DMS153 (cell line): ENCODE results near the gene SYP.
"Not testable (repeated sequence)": the region's sequence is repeated elsewhere in the genome, so short reads cannot be mapped to it uniquely, and the experiment has no call there.

Source experiments
- DNase-seq: peaks from one replicate; lab custom pipeline; 2025; lab: John Stamatoyannopoulos, UW

Gene SYP

DNA sequence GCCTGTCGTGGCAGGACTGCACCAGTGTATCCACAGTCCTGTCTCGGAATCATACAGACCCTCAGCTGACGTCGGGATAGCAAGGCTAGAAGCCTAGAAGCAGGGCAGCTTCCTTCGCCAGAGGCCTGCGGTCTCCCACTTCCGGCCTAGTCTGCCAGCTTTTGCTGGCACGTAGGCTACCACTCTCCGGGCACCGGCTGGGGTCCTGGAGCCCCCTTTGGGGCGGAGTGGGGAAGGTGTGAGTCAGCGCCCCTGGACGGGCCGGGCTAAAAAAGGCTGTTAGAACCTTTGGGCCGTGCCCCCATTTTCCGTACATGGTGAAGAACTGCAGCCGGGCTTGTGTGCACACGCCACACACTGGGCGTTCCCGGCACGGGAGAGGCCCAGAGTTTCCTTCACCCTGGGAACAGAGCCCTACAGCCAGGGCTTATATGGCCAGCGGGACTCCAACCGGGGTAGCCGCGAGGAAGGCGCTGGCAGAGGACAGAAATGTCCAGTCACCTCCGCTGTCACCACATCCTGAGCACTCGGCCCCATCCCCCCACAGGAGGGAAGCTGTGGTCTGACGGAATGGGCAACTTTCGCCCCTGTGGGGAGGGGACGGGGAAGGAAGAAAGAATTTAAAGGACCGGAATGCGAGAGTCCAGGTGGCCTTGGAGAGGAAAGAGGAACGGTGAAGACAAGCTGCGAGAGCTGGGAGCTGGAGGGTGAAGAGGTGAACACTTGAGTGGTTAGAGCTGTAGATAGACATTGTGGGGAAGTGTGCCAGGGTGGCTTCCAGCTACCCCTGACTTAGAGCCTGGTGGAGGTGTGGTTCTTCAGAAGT is 32.9 kb downstream of the SYP start:
- no peak for DNase-seq

DNA sequence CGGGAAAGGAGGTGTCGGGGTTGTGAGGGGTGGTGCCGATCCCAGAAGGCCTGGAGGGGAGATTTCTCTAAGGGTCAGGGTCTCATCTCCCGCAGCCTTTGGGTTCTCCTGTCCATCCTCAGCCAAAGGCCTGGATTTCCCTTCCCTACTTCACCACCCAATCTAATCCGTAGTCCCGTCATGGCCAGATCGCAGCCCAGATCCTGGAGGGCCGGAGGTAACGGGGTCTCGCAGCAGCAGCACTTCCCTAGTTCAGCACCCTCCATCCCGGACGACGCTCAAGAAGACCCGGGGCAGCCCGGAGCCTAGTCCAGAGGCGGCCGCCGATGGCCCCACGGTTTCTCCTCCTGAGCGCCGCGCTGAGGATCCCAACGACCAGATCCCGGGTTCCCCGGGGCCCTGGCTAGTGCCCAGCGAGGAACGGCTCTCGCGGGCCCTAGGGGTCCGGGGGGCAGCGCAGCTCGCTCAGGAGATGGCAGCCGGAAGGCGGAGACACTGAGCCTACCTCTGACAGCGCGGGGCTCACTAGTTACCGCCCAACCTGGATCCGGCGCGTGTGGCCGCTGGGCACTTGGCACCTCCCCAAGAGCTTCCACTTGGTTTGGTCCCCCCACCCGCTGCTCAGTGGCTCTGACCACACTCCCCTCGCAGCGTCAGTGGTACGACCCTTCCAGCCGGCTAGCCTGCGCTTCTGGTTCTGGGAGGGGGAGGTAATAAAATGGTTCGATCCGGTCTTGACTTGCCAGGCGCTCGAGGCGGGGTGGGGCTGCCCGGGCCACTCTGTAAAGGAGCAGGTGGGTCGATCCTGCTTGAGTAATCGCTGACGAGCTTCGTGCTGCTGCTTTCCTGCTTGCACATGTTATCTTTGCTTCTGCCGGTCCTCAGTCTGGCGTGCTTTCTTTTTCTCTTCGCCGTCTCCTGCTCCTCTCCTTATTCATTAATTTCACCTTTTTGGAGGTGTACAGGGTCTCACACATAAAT is 33.8 kb downstream of the SYP start:
- peak; percentile 93 for DNase-seq

DNA sequence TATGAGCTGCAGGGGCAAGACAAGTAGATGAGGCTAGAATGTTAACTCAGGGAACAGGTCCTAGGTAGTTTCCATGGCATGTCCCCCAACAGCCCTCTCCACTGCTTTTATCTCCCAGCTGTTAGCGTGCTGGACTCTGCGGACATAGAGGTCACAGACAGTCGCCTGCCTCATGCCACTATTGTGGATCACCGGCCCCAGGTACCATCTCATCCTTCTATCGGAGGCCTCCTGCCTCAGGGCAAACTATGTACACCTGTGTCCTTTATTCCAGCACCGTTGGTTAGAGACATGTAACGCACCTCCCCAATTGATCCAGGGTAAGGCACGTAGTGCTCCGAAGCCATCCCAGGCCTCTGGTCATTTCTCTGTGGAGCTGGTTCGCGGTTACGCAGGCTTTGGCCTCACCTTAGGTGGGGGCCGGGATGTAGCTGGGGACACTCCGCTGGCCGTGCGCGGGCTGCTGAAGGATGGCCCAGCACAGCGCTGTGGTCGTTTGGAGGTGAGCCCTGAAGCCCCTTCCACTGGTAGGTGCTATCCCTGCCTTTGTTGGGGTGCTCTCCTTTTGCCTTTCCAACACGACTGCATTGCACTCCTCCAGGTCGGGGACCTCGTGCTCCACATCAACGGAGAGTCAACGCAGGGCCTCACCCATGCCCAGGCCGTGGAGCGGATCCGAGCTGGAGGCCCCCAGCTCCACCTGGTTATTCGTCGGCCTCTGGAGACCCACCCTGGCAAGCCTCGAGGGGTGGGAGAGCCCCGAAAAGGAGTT is 35.2 kb downstream of the SYP start:
- DNase-seq: no peak

DNA sequence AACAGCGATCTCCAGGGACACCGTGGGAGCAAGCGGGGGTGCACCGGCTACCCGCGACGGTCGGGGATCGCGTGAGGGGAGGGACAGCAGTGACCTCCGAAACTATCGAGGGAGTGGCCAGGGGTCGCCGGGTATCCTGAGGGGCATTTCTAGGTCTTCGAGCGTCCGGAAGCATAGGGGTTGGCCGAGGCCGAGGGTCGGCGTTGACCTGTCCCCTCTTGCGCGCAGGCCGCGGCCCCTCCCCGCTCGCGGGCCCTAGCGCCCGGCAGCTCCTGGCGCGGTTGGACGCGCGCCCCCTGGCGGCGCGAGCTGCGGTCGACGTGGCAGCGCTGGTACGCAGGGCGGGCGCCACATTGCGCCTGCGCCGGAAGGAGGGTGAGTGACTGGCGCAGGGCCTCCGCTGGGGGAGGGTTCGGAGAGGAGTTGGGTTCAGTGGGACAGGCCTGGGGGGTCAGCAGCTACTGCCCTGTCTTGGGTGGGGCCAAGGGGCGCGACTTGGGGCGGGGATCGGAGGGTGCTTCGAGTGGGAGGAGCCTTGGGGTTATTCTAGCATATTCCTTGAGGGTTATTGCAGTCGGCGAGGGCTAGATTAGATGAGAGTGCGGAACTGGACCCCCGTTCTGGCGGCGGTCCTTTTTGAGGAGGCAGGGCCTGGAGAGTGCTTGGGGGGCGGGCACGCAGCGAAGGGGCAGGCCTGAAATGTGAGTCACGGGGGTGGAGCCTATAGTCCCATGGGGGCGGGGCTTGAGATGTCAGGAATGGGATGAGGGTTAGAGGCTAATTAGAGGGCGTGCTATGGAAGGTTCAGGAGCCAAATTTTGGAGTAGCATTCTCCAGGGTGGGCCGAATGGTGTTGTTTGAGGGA is 36.2 kb downstream of the SYP start:
- peak; percentile 58 for DNase-seq

DNA sequence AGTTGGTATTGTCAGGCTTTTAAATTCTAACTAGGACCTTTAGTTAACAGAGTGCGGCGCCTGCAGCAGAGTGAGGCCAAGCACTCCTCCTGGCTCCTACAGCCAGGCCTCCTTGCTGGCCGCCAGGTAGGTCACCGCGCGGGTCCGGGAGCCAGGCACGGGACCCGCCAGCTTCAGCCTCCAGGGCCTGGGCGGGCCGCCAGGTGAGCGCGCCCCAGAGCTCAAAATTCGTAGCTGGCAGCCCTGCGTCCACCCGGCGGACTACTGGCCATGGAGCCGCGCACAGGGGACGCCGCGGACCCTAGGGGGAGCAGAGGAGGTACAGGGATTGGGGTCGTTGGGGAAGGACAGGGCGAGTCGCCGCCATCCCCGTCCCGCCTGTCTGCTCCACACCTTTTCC is 37.4 kb downstream of the SYP start, which contains the start of gene MAGIX:
Gene MAGIX (plus strand): TSS at position 139 of the 400 bp plus-strand sequence. CDS start 132 bp downstream, at position 271.
- no peak for DNase-seq

DNA sequence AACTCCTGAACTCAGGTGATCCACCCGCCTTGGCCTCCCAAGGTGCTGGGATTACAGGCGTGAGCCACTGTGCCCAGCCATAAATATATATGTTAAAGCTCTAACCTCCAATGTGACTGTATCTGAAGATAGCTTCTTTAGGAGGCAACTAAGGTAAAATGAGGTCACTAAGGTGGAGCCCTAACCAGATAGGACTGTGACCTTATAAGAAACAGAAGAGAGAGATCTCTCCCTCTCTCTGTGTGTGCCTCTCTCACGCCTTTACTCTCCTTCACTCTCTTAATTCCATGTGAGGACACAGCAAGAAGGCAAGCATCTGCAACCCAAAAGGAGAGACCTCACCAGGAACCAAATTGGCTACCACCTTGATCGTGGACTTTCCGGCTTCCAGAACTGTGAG is 38.4 kb downstream of the SYP start:
- DNase-seq: no peak

DNA sequence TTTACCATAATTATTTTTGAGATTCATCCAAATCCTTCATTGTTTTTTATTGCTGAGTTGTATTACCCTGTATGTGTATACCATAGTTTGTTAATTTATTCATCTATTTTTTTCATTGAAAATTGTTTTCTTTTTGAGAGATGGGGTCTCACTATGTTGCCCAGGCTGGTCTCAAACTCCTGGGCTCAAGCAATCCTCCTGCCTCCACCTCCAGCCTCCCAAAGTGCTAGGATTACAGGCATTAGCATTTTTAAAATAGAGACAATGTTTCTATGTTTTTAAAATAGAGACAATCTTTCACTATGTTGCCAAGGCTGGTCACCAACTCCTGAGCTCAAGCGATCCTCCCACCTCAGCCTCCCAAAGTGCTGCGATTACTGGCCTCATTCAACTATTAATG is 39.1 kb downstream of the SYP start:
- DNase-seq: no peak

DNA sequence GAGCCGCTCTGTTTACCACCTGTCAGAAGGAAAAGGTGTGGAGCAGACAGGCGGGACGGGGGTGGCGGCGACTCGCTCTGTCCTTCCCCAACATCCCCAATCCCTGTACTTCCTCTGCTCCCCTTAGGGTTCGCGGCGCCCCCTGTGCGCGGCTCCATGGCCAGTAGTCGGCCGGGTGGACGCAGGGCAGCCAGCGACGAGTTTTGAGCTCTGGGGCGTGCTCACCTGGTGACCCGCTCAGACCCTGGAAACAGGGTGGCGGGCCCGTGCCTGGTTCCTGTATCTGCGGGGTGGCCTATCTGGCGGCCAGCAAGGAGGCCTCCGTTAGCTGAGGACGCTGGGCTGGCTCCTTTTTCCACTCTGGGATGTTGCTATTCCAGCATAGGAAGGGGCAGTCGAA is 42.8 kb downstream of the SYP start:
- DNase-seq: no peak

DNA sequence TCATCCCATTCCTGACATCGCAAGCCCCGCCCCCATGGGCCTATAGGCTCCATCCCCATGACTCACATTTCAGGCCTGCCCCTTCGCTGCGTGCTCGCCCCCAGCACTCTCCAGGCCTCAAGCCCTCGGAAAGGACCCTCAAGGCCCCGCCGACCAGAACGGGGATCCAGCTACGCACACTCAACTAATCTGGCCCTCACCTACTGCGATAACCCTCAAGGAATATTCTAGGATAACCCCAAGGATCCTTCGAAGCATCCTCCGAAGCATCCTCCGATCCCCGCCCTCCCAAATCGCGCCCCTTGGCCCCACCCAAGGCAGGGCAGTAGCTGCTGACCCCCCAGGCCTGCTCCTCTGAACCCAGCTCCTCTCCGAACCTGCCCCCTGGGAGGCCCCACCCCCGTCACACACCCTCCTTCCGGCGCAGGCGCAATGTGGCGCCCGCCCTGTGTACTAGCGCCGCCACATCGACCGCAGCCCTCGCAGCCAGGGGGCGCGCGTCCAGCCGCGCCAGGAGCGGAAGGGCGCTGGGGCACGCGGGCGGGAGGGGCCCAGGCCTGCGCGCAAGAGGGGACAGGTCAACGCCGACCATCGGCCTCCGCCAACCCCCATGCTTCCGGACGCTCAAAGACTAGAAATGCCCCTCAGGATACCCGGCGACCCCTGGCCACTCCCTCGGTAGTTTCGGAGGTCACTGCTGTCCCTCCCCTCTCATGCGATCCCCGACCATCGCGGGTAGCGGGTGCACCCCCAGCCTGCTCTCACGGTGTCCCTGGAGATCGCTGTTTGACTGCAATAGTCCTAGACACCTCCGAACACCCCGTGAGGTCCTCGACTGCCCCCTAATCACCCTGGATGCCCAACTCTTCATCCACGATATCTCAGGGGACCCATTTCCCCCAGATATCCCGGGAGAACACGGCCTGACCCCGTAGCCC is 43.8 kb downstream of the SYP start:
- DNase-seq: peak; percentile 55

DNA sequence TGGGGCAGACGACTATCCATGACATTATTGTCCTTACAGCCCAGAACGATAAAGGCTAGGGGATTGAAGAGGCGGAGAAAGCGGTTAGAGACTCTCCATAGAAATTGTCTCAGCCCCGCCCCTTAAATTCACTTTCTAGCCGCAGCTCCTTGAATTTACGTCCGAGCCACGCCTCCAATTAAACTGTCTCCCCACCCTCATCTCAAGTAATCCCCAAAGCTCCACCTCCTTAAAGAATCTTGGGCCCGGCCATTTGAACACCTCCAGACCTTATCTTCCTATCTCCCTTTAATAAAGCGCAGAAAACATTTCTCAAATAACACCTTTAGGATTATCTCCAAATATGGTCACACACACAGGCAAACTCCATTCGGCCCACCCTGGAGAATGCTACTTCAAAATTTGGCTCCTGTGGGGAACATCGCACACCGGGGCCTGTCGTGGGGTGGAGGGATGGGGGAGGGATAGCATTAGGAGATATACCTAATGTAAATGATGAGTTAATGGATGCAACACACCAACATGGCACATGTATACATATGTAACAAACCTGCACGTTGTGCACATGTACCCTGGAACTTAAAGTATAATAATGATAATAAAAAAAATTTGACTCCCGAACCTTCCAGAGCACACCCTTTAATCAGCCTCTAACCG is 44.6 kb downstream of the SYP start:
- no peak for DNase-seq

DNA sequence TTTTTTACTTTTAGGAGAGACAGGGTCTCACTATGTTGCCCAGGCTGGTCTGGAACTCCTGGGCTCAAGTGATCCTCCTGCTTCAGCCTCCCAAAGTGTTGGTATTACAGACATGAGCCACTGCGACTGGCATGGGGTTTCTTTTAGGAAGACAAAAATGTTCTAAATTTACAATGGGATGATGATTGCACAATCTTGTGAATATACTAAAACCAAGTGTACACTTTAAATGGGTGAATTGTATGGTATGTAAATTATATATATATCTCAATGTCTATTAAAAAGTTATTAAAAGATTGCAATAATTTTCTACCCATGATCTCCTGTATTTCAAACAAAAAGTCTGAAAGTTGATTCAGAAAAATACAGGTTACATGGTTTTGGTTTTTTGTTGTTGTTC is 46.5 kb downstream of the SYP start:
- no peak for DNase-seq

DNA sequence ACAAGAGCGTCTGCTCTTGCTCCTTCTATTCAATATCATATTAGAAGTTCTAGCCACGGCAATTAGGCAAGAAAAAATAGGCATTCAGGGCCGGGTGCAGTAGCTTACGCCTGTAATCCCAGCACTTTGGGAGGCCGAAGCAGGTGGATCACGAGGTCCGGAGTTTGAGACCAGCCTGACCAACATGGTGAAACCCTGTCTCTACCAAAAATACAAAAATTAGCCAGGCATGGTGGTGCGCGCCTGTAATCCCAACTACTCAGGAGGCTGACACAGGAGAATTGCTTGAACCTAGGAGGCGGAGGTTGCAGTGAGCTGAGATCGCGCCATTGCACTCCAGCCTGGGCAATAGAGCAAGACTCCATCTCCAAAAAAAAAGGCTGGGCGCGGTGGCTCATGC is 50.7 kb downstream of the SYP start:
- not testable (repeated sequence) for DNase-seq

DNA sequence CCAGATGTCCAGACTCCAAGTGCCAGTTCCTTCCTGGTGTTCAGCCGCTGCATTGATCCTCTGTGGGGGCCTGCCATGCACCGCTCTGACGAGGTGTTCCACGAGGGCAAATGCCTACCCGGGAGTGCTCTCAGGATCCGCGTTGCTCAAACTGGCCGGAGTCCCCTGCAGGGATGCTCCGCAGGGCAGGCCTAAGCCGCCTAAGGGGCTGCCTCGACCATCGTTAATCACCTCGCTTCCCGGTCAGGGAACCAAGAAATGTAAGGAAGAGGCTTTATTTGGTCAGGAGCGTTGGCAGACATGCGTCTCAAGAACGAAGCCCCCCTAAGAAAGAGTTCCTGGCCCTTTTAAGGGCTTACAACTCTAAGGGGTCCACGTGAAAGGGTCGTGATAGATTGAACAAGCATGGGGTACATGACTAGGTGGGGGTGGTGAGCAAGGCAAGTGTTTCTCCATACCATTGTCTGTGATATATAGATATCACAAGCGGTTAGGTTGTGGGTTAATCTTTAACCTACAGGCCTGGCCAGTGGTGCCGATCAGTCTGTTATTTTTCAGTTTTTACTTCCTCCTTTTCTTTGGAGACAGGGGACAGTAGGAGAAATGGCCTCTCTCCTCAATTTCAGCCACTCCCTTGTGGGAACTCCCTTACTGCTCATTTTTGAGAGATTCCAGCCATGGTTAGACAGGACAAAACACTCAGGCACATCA is 51.4 kb downstream of the SYP start:
- DNase-seq: not testable (repeated sequence)

DNA sequence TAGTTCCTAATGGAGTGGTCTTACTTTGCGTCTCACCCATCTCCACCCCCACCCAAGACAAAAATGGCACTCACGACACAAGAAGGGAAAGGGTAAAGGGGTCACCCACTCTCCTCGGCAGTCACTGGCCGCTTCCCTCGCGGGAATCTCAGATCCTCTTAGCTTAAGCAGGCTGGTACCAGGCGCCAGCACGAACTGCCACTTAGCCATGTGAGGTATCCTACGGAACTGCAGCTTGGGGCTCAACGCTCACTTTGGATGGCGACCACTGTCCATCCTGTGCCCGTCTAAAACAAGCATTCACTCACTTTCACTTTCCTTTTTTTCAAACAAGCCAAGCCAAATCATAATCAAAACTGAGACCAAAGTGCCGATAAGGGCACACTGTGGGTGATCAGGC is 52.1 kb downstream of the SYP start:
- no peak for DNase-seq

DNA sequence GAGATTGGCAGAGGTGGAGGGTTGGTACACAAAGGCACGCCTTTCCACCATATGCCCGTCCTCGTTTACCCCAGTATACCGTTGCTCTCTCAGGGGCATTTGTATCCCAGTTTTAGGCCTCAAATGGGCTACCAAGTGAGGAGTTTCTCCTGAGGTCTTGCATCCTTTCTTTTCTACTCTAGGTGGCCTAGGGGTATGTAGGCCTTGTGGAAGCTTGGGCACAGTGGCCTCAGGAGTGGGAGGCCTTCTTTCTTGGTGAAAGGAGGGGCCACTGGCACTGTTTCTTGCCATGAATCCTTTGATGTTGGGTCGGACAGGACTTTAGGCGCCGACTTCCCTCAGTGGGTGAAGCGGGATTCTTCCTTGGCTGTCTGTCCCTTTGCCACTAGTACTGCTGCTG is 52.7 kb downstream of the SYP start:
- DNase-seq: no peak

DNA sequence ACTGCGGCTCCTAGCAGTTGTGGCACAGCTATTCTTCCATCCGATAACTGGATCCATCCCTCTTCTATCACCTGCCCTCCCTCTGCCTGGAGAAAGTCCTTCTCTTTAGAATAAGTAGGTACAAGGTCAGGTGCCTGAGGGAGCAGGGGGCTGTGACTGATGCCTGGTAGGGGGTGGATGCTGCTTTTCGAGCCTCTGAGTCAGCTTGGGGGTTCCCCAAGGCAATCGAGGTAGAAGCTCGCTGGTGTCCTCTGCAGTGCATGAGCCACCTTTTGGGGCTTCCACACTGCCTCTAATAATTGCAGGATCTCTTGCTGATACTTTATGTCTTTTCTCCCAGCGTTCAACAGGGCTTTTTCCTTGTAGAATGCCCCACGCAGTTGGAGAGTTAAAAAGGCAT is 56.8 kb downstream of the SYP start:
- DNase-seq: not testable (repeated sequence)

DNA sequence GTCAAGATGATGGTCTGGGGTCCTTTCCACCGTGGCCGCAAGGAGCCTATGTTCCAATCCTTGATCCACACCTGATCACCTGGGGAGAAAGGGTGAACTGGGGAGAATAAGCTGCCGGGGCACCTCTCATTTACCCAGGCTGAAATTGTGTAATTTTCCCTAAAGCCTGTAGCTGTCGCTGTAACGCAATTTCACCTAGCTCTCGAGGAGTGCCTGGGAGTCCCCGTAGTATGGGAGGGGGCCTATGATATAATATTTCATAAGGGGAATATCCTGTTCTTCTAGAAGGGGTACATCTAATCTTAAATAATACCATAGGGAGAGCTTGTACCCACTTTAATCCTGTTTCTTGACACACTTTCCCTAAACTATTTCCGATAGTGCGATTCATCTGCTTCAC is 57.7 kb downstream of the SYP start:
- not testable (repeated sequence) for DNase-seq

DNA sequence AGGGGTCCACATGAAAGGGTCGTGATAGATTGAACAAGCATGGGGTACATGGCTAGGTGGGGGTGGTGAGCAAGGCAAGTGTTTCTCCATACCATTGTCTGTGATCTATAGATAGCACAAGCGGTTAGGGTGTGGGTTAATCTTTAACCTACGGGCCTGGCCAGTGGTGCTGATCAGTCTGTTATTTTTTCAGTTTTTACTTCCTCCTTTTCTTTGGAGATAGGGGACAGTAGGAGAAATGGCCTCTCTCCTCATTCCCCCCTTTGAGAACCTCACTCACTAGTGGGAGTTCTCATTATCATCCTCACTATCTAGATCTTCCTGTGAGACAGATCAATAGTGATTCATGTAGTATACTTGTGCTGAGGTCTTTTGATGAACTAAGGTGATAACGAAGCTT is 60.3 kb downstream of the SYP start:
- no peak for DNase-seq
